Measurements from ENCODE around the gene PGGHG. TPM values are rescaled to one million over a fixed set of nuclear protein-coding genes. Genes with fewer than 3 reads are reported as not detected.
A peak's percentile ranks its signal among the peaks of the same experiment; 100 is the strongest.

PGGHG gene
- total and polyA plus RNA-seq, 2 donors: 9.5 to 36.3 TPM

GRCh38 chr11:276219-276618 lies 12.7 kb upstream of the PGGHG start:
- H3K4me1 ChIP-seq (ENCODE audit: insufficient read depth): no peaks in the 10 kb centered on the region
- no peak overlapping the region for H3K27ac ChIP-seq (ENCODE audit: low read depth)
- H3K4me3 ChIP-seq (ENCODE audit: low read depth, low read length): no peak overlapping the region
- H3K36me3 ChIP-seq (ENCODE audit: insufficient read depth): no peaks in the 10 kb centered on the region
- DNase-seq (ENCODE audit: extremely low spot score): no peak

- no peak for DNase-seq (ENCODE audit: extremely low spot score)
- WGBS: 72% methylated on average over 21 of the region's 21 CpGs
- peak within 1 kb of the TSS; percentile 28 for H3K4me3 ChIP-seq (ENCODE audit: low read depth, low read length)
Observed at GRCh38 chr11:278001-278951, 10.7 kb upstream of the PGGHG start, which contains the start of gene NLRP6. Gene NLRP6, plus strand, starts transcription at chr11:278407. Its CDS starts 163 bp downstream, at chr11:278570.

GRCh38 chr11:279040-279965 lies 9.6 kb upstream of the PGGHG start:
- Histone ChIP-seq H3K4me3 (ENCODE audit: low read depth, low read length) (peak overlapping the region; percentile 28), H3K4me1 (ENCODE audit: insufficient read depth) (no peaks in the 10 kb centered on the region), H3K27ac (ENCODE audit: low read depth) (no peak overlapping the region), H3K36me3 (ENCODE audit: insufficient read depth) (no peaks in the 10 kb centered on the region)
- no peak for DNase-seq (ENCODE audit: extremely low spot score)
- WGBS: 14% methylated on average over 97 of the region's 97 CpGs

More at GRCh38 chr11:278001-278951, 10.7 kb upstream of the PGGHG start, which contains the start of gene NLRP6:
- no peaks in the 10 kb centered on the region for H3K4me1 ChIP-seq (ENCODE audit: insufficient read depth)
- H3K27ac ChIP-seq (ENCODE audit: low read depth): no peak within 1 kb of the TSS
- no peaks in the 10 kb centered on the region for H3K36me3 ChIP-seq (ENCODE audit: insufficient read depth)

- 3% methylated on average over 85 of the region's 85 CpGs for WGBS
- DNase-seq (ENCODE audit: extremely low spot score): no peak
- peak overlapping the region; percentile 28 for H3K4me3 ChIP-seq (ENCODE audit: low read depth, low read length)
- H3K27ac ChIP-seq (ENCODE audit: low read depth): no peak overlapping the region
- H3K4me1 ChIP-seq (ENCODE audit: insufficient read depth): no peaks in the 10 kb centered on the region
- H3K36me3 ChIP-seq (ENCODE audit: insufficient read depth): no peaks in the 10 kb centered on the region
Observed at GRCh38 chr11:279966-280705, 8.8 kb upstream of the PGGHG start.

GRCh38 chr11:280706-281485 lies 8.0 kb upstream of the PGGHG start:
- Histone ChIP-seq H3K4me1 (ENCODE audit: insufficient read depth) (no peaks in the 10 kb centered on the region), H3K4me3 (ENCODE audit: low read depth, low read length) (peak overlapping the region; percentile 28), H3K27ac (ENCODE audit: low read depth) (no peak overlapping the region), H3K36me3 (ENCODE audit: insufficient read depth) (no peaks in the 10 kb centered on the region)
- DNase-seq (ENCODE audit: extremely low spot score): no peak
- 10% methylated on average over 79 of the region's 79 CpGs for WGBS

GRCh38 chr11:281486-282161 lies 7.3 kb upstream of the PGGHG start:
- no peaks in the 10 kb centered on the region for H3K4me1 ChIP-seq (ENCODE audit: insufficient read depth)
- 33% methylated on average over 26 of the region's 26 CpGs for WGBS
- no peaks in the 10 kb centered on the region for H3K36me3 ChIP-seq (ENCODE audit: insufficient read depth)
- no peak overlapping the region for H3K27ac ChIP-seq (ENCODE audit: low read depth)
- no peak overlapping the region for H3K4me3 ChIP-seq (ENCODE audit: low read depth, low read length)
- DNase-seq (ENCODE audit: extremely low spot score): no peak

GRCh38 chr11:282171-282570 lies 6.8 kb upstream of the PGGHG start:
- 56% methylated on average over 4 of the region's 4 CpGs for WGBS
- no peak for DNase-seq (ENCODE audit: extremely low spot score)
- Histone ChIP-seq H3K4me1 (ENCODE audit: insufficient read depth) (no peaks in the 10 kb centered on the region), H3K27ac (ENCODE audit: low read depth) (no peak overlapping the region), H3K36me3 (ENCODE audit: insufficient read depth) (no peaks in the 10 kb centered on the region), H3K4me3 (ENCODE audit: low read depth, low read length) (no peak overlapping the region)

- DNase-seq (ENCODE audit: extremely low spot score): no peak
- 61% methylated on average over 12 of the region's 13 CpGs for WGBS
Observed at GRCh38 chr11:282630-283360, 6.1 kb upstream of the PGGHG start.

GRCh38 chr11:283405-284104 lies 5.4 kb upstream of the PGGHG start:
- 83% methylated on average over 23 of the region's 23 CpGs for WGBS
- no peak for DNase-seq (ENCODE audit: extremely low spot score)

More at GRCh38 chr11:282630-283360, 6.1 kb upstream of the PGGHG start:
- Histone ChIP-seq H3K27ac (ENCODE audit: low read depth) (no peak overlapping the region), H3K4me1 (ENCODE audit: insufficient read depth) (no peaks in the 10 kb centered on the region), H3K36me3 (ENCODE audit: insufficient read depth) (no peaks in the 10 kb centered on the region), H3K4me3 (ENCODE audit: low read depth, low read length) (no peak overlapping the region)

GRCh38 chr11:284105-285020 lies 4.6 kb upstream of the PGGHG start:
- no peak for DNase-seq (ENCODE audit: extremely low spot score)

More at GRCh38 chr11:283405-284104, 5.4 kb upstream of the PGGHG start:
- Histone ChIP-seq H3K36me3 (ENCODE audit: insufficient read depth) (no peaks in the 10 kb centered on the region), H3K27ac (ENCODE audit: low read depth) (no peak overlapping the region), H3K4me1 (ENCODE audit: insufficient read depth) (no peaks in the 10 kb centered on the region), H3K4me3 (ENCODE audit: low read depth, low read length) (no peak overlapping the region)

More at GRCh38 chr11:284105-285020, 4.6 kb upstream of the PGGHG start:
- 84% methylated on average over 24 of the region's 24 CpGs for WGBS
- no peak overlapping the region for H3K27ac ChIP-seq (ENCODE audit: low read depth)
- no peaks in the 10 kb centered on the region for H3K36me3 ChIP-seq (ENCODE audit: insufficient read depth)
- no peaks in the 10 kb centered on the region for H3K4me1 ChIP-seq (ENCODE audit: insufficient read depth)
- H3K4me3 ChIP-seq (ENCODE audit: low read depth, low read length): no peak overlapping the region

All from urinary bladder (tissue), 4 donors.